CD14-positive monocyte (primary cell): ENCODE data around the gene TLCD2. TPM values are rescaled to one million over a fixed set of nuclear protein-coding genes. Genes with fewer than 3 reads are reported as not detected.

Experiments used
- DNase-seq, 3 donors: peaks; one replicate each; pipeline ENCODE4 v3.0.0-alpha.2; 2011 to 2022
- H2AFZ ChIP-seq: 2 replicates; pipeline ENCODE4 v1.6.0; 2012; ENCODE audit warnings: mild to moderate bottlenecking, low read depth, low read length, inconsistent platforms; ENCODE audit not compliant: insufficient read depth, poor library complexity, severe bottlenecking
- H3K27ac ChIP-seq, 2 donors: 1 replicate in 1 of 2; 2 replicates in 1 of 2; pipeline ENCODE4 v1.5.1; 2012 to 2013; ENCODE audit warnings: low read length in 2 of 2, control low read depth in 1 of 2, inconsistent platforms in 1 of 2, low read depth in 1 of 2, mild to moderate bottlenecking in 1 of 2
- H3K27me3 ChIP-seq, 2 donors: one replicate each; pipeline versions ENCODE4 v1.6.0 to v1.6.1; 2011 to 2013; ENCODE audit warnings: low read length in 2 of 2; ENCODE audit not compliant: control insufficient read depth in 2 of 2, insufficient read depth in 2 of 2
- H3K36me3 ChIP-seq, 2 donors: replicated peaks in 1 of 2; 1 replicate in 1 of 2; 2 replicates in 1 of 2; pipeline versions ENCODE4 v1.5.1 to v1.6.1; 2012 to 2013; ENCODE audit warnings: low read length in 2 of 2, control low read depth in 1 of 2, inconsistent platforms in 1 of 2, mild to moderate bottlenecking in 1 of 2; ENCODE audit not compliant: insufficient read depth in 2 of 2, control insufficient read depth in 1 of 2
- H3K4me1 ChIP-seq, 2 donors: 1 replicate in 1 of 2; 2 replicates in 1 of 2; pipeline versions ENCODE4 v1.5.1 to v1.6.1; 2012 to 2013; ENCODE audit warnings: low read length in 2 of 2, control low read depth in 1 of 2, inconsistent platforms in 1 of 2, mild to moderate bottlenecking in 1 of 2, moderate library complexity in 1 of 2; ENCODE audit not compliant: insufficient read depth in 2 of 2, control insufficient read depth in 1 of 2
- H3K4me2 ChIP-seq: replicated peaks from 2 replicates; pipeline ENCODE3; 2012; ENCODE audit warnings: low read length, moderate library complexity, mild to moderate bottlenecking; ENCODE audit not compliant: poor library complexity, severe bottlenecking; ENCODE audit errors: extremely low read depth
- H3K4me3 ChIP-seq, 3 experiments: fragments of 200-600 bp in 1 of 3; sonication (generic) in 1 of 3; replicated peaks in 1 of 3; 1 replicate in 2 of 3; 2 replicates in 1 of 3; pipeline ENCODE4 v1.5.1; 2011 to 2013; ENCODE audit warnings: low read length in 3 of 3, mild to moderate bottlenecking in 3 of 3, control low read depth in 2 of 3, low read depth in 2 of 3, inconsistent platforms in 1 of 3, moderate library complexity in 1 of 3
- H3K79me2 ChIP-seq: 2 replicates; pipeline ENCODE4 v1.6.0; 2012; ENCODE audit warnings: mild to moderate bottlenecking, control low read depth, inconsistent platforms, low read length, moderate library complexity; ENCODE audit not compliant: insufficient read depth
- H3K9ac ChIP-seq: 2 replicates; pipeline ENCODE4 v1.6.0; 2017; ENCODE audit warnings: low read length, mild to moderate bottlenecking; ENCODE audit not compliant: insufficient read depth, poor library complexity, severe bottlenecking
- H3K9me3 ChIP-seq, 2 donors: replicated peaks in 1 of 2; 1 replicate in 1 of 2; 2 replicates in 1 of 2; pipeline versions ENCODE4 v1.5.1 to v1.6.1; 2012 to 2013; ENCODE audit warnings: low read length in 2 of 2, control low read depth in 1 of 2; ENCODE audit not compliant: control insufficient read depth in 1 of 2, insufficient read depth in 1 of 2
- H4K20me1 ChIP-seq: 2 replicates; pipeline ENCODE4 v1.6.0; 2012; ENCODE audit warnings: mild to moderate bottlenecking, low read length, control low read depth, moderate library complexity; ENCODE audit not compliant: insufficient read depth
- H3K27ac Mint-ChIP-seq, 7 donors: one replicate each; pipeline ENCODE4 v1.8.0; 2020; ENCODE audit warnings: mild to moderate bottlenecking in 7 of 7, mixed read lengths in 7 of 7, moderate library complexity in 6 of 7, inconsistent platforms in 2 of 7
- H3K27me3 Mint-ChIP-seq, 3 donors: one replicate each; pipeline ENCODE4 v1.8.0; 2021 to 2022; ENCODE audit warnings: low read depth in 3 of 3, mild to moderate bottlenecking in 3 of 3, mixed read lengths in 3 of 3, moderate library complexity in 3 of 3, inconsistent platforms in 1 of 3
- H3K36me3 Mint-ChIP-seq, 2 donors: one replicate each; pipeline ENCODE4 v1.8.0; 2020; ENCODE audit warnings: mixed read lengths in 2 of 2, inconsistent platforms in 1 of 2, mild to moderate bottlenecking in 1 of 2
- H3K4me1 Mint-ChIP-seq: one replicate; pipeline ENCODE4 v1.8.0; 2020; ENCODE audit warnings: mild to moderate bottlenecking, mixed read lengths
- H3K4me3 Mint-ChIP-seq, 2 donors: one replicate each; pipeline ENCODE4 v1.8.0; 2020; ENCODE audit warnings: mild to moderate bottlenecking in 2 of 2, mixed read lengths in 2 of 2, moderate library complexity in 1 of 2
- H3K9me3 Mint-ChIP-seq, 7 donors: one replicate each; pipeline ENCODE4 v1.8.0; 2020 to 2022; ENCODE audit warnings: mixed read lengths in 7 of 7, mild to moderate bottlenecking in 6 of 7, moderate library complexity in 6 of 7, inconsistent platforms in 2 of 7
- WGBS: methylation state at CpG from one replicate; pipeline ENCODE4 v1.1.5; 2013; ENCODE audit warnings: missing lambda C conversion rate; ENCODE audit not compliant: insufficient coverage; 5-methylcytosine and 5-hydroxymethylcytosine counted together
- intact Hi-C, 2 donors: fragments of 100-400 bp; cut with micrococcal nuclease; formaldehyde crosslinking; loops; one replicate each; pipeline versions ENCODE4 v1.15.0 to v1.15.1; 2023
- polyA plus RNA-seq, 3 donors: library from polyadenylated mRNA; depleted of rRNA in 1 of 3; unstranded in 2 of 3; stranded (reverse) in 1 of 3; fragments of 300-500 nt in 2 of 3; fragments of >200 nt in 1 of 3; fragmentation: Illumina TruSeq in 2 of 3; gene quantifications; 1 replicate in 2 of 3; 2 replicates in 1 of 3; pipeline ENCODE4 v1.2.3, GENCODE V29; 2012 to 2021
- TF ChIP-seq, protein P1 (sequence below): fragments of 200-600 bp; IDR thresholded peaks from one replicate; pipeline ENCODE4 v1.8.0; 2022; ENCODE audit warnings: antibody characterized with exemption, mild to moderate bottlenecking

TLCD2 gene
- polyA plus RNA-seq, 3 donors: 0.03 TPM; not detected in 2

DNA sequence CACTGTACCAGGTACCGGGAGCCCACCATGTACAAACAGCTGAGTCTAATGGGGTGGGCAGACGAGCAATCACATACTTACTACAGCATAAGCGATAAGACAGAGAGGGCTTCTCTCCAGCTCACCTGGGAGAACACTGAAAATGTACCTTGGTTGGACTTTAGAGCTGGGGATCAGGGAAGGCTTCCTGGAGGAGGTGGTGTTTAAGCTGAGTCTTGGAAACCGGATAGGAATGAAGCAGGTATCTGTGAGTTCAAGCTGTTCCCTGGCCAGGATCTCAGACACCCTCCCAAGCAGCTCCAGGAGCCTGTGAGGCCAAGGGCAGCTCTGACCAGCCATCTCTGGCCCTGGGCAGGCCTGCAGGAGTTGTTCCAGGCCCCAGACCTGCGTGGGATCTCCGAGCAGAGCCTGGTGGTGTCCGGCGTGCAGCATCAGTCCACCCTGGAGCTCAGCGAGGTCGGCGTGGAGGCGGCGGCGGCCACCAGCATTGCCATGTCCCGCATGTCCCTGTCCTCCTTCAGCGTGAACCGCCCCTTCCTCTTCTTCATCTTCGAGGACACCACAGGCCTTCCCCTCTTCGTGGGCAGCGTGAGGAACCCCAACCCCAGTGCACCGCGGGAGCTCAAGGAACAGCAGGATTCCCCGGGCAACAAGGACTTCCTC lies 43.7 kb upstream of the TLCD2 start:
- TF ChIP-seq, protein P1, sequence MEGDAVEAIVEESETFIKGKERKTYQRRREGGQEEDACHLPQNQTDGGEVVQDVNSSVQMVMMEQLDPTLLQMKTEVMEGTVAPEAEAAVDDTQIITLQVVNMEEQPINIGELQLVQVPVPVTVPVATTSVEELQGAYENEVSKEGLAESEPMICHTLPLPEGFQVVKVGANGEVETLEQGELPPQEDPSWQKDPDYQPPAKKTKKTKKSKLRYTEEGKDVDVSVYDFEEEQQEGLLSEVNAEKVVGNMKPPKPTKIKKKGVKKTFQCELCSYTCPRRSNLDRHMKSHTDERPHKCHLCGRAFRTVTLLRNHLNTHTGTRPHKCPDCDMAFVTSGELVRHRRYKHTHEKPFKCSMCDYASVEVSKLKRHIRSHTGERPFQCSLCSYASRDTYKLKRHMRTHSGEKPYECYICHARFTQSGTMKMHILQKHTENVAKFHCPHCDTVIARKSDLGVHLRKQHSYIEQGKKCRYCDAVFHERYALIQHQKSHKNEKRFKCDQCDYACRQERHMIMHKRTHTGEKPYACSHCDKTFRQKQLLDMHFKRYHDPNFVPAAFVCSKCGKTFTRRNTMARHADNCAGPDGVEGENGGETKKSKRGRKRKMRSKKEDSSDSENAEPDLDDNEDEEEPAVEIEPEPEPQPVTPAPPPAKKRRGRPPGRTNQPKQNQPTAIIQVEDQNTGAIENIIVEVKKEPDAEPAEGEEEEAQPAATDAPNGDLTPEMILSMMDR: no peak
- peak overlapping the region in 2 of 7 donors; percentile 46 to 86 for H3K27ac Mint-ChIP-seq
- Histone ChIP-seq H3K4me3 (no peak overlapping the region), H4K20me1 (no peaks in the 10 kb centered on the region), H3K27ac (no peak overlapping the region), H3K27me3 (no peaks in the 10 kb centered on the region), H3K9me3 (no peaks in the 10 kb centered on the region), H2AFZ (no peak overlapping the region), H3K4me1 (peaks cover 34 to 36% of the 10 kb centered on the region in 2 donors), H3K4me2 (no peak overlapping the region), H3K9ac (no peak overlapping the region), H3K79me2 (no peaks in the 10 kb centered on the region), H3K36me3 (no peaks in the 10 kb centered on the region)
- no peak overlapping the region for H3K4me3 Mint-ChIP-seq
- DNase-seq: peak in 1 of 3 donors; percentile 22
- H3K36me3 Mint-ChIP-seq: peaks cover 0 to 2% of the 10 kb centered on the region in 2 donors
- peaks cover 0 to 1% (median 0%) of the 10 kb centered on the region in 7 donors for H3K9me3 Mint-ChIP-seq
- peaks cover 0 to 4% (median 0%) of the 10 kb centered on the region in 3 donors for H3K27me3 Mint-ChIP-seq
- peaks cover 34% of the 10 kb centered on the region for H3K4me1 Mint-ChIP-seq
- 63% methylated on average over 18 of the region's 23 CpGs for whole genome bisulfite sequencing
- intact Hi-C loops: no loop called here

DNA sequence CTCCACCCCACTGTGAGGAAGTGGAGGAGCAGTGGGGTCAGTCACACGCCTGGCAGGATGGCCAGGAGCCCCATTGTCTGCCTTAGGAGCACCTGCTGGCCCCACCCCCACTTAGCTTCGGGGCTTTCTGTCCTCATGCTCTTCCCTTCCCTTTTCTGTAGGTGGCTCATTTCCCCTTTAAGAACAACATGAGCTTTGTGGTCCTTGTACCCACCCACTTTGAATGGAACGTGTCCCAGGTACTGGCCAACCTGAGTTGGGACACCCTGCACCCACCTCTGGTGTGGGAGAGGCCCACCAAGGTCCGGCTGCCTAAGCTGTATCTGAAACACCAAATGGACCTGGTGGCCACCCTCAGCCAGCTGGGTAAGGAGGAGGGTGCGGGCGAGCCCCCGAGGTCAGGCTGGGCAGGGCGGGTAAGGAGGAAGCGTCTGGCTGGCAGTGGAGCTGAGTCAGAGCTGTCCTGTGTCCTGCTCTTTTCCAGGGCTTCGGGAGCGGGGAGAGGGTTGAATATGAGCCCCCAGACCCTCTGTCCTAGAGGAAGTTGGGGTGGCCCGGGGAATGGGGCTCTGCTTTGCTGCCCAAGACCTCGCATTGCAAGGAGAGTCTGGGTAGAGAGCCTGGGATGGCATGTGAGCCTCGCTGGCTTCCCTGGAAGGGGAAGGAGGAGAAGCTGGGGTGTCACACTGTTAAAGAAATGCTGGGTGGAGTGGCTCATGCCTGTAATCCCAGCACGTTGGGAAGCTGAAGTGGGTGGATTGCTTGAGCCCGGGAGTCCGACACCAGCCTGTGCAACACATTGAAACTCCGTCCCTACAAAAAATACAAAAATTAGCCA lies 42.5 kb upstream of the TLCD2 start:
- Mint-ChIP-seq H3K27me3 (peaks cover 0 to 4% (median 0%) of the 10 kb centered on the region in 3 donors), H3K9me3 (peaks cover 0 to 5% (median 0%) of the 10 kb centered on the region in 7 donors), H3K4me3 (peak overlapping the region; percentile 71 to 84), H3K27ac (peak overlapping the region; percentile 77 to 89 (median 86)), H3K4me1 (peaks cover 29% of the 10 kb centered on the region), H3K36me3 (no peaks in the 10 kb centered on the region)
- Histone ChIP-seq H3K27ac (peak overlapping the region; percentile 44 to 79), H2AFZ (peak overlapping the region; percentile 87), H3K4me3 (peak overlapping the region in 2 of 3 experiments; percentile 36 to 73), H3K9me3 (no peaks in the 10 kb centered on the region), H3K79me2 (no peaks in the 10 kb centered on the region), H3K9ac (peak overlapping the region; percentile 16), H3K27me3 (no peaks in the 10 kb centered on the region), H3K4me2 (peak overlapping the region; percentile 78), H3K4me1 (peaks cover 29% of the 10 kb centered on the region in 2 donors), H3K36me3 (no peaks in the 10 kb centered on the region), H4K20me1 (no peaks in the 10 kb centered on the region)
- 3% methylated on average over 8 of the region's 18 CpGs for WGBS
- intact Hi-C loops: no loop called here
- peak; percentile 57 to 74 (median 73) for DNase-seq
- TF ChIP-seq, protein P1: no peak
